ENCODE measurements around the gene RNLS.

RNLS gene

DNA sequence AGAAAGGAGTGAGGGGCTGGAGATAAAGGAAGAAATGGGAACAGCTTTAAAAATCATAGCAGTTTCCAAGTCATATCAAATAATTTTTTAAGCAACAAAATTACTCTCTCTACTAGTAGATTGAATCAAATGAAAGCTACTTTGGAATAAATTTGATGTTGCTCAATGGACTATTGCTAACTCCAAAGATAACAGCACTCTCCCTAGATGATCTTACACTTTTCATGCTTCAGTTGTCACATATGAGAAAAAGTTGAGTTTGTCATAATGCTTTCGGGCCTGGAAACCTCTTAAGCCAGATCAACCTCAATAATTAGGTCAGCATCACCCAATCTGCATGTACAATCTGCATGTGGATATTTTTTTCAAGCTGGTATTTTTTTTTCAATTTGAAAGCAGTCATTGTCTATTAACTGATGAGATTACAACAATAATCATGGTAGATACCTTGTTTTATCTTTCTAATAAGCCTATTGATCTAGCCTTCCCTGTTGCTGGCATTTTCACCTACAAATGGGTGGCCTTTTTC is 34.7 kb upstream of the RNLS start:
- TF ChIP-seq, protein P1, sequence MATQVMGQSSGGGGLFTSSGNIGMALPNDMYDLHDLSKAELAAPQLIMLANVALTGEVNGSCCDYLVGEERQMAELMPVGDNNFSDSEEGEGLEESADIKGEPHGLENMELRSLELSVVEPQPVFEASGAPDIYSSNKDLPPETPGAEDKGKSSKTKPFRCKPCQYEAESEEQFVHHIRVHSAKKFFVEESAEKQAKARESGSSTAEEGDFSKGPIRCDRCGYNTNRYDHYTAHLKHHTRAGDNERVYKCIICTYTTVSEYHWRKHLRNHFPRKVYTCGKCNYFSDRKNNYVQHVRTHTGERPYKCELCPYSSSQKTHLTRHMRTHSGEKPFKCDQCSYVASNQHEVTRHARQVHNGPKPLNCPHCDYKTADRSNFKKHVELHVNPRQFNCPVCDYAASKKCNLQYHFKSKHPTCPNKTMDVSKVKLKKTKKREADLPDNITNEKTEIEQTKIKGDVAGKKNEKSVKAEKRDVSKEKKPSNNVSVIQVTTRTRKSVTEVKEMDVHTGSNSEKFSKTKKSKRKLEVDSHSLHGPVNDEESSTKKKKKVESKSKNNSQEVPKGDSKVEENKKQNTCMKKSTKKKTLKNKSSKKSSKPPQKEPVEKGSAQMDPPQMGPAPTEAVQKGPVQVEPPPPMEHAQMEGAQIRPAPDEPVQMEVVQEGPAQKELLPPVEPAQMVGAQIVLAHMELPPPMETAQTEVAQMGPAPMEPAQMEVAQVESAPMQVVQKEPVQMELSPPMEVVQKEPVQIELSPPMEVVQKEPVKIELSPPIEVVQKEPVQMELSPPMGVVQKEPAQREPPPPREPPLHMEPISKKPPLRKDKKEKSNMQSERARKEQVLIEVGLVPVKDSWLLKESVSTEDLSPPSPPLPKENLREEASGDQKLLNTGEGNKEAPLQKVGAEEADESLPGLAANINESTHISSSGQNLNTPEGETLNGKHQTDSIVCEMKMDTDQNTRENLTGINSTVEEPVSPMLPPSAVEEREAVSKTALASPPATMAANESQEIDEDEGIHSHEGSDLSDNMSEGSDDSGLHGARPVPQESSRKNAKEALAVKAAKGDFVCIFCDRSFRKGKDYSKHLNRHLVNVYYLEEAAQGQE (IDR thresholded peaks at IDR 0.05; ENCODE audit: insufficient read depth in 1 of 2, low read depth in 2 of 2, low read length in 2 of 2), result no peak
- no peak for TF ChIP-seq POLR2AphosphoS5 (IDR thresholded peaks at IDR 0.05; ENCODE audit: low read depth, low read length)
- TF ChIP-seq SIN3A (IDR thresholded peaks at IDR 0.05; ENCODE audit: borderline replicate concordance, insufficient read depth, low read length), result no peak
- TF ChIP-seq TAF1 (IDR thresholded peaks at IDR 0.05; ENCODE audit: borderline replicate concordance, insufficient read depth, low read length), result no peak
- TF ChIP-seq FOXP2 (optimal IDR thresholded peaks at IDR 0.05; ENCODE audit: borderline replicate concordance, extremely low read depth, extremely low read length, insufficient read depth), result no peak

DNA sequence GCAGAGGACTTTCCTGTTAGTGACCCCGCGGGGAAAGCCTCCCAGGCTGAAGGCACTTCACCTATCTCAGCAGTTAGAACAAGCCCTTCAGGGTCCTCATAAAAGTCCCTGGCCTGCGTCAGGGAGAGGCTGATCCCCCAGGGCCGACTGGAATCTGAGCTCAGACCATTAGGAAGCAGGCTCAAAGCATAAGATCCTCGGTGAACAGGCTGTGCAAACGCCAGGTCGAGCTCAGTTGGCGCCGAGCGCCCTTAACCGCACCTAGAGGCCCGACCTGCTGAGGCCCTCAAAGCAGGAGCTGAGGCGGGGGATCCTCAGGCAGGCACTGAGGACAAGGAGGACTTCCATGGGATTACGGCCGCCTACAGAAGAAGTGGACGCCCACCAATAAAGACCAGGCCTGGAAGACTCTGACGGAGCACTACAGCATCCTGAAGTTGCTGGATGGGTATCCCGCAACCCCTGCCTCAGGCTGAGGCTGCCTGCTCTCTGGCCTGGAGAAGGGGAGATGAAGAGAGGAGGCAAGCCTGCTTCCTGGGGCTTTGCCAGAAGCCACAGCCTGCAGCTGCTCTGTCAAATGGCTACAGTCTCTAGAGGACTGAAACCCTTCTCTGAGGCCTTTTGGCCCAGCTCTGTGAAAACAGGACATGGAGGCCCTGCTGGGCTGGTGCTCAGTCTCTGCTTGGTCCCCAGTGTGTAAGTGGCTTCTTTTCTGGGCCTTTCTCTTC is 33.3 kb upstream of the RNLS start:
- TF ChIP-seq FOXP2 (optimal IDR thresholded peaks at IDR 0.05; ENCODE audit: borderline replicate concordance, extremely low read depth, extremely low read length, insufficient read depth), result no peak
- no peak for TF ChIP-seq POLR2AphosphoS5 (IDR thresholded peaks at IDR 0.05; ENCODE audit: low read depth, low read length)
- TF ChIP-seq, protein P1 (IDR thresholded peaks at IDR 0.05; ENCODE audit: insufficient read depth in 1 of 2, low read depth in 2 of 2, low read length in 2 of 2), result no peak
- no peak for TF ChIP-seq TAF1 (IDR thresholded peaks at IDR 0.05; ENCODE audit: borderline replicate concordance, insufficient read depth, low read length)
- no peak for TF ChIP-seq SIN3A (IDR thresholded peaks at IDR 0.05; ENCODE audit: borderline replicate concordance, insufficient read depth, low read length)

DNA sequence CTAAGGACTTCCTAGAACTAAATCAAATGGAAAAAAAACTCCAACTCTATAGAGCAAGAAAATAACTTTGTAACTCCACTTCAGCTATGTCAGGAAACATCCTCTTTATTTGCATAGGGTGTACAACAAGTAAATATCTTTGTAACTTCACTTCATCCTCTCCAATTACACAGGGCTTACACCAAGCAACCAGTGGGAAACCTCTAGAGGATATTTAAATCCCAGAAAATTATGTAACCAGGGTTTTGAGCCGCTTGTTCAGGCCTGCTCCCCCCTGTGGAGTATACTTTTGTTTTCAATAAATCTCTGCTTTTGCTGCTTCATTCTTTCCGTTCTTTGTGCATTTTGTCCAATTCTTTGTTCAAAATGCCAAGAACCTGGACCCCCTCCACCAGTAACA is 25.7 kb upstream of the RNLS start:
- TF ChIP-seq, protein P1 (IDR thresholded peaks at IDR 0.05; ENCODE audit: insufficient read depth in 1 of 2, low read depth in 2 of 2, low read length in 2 of 2), result no peak
- TF ChIP-seq FOXP2 (optimal IDR thresholded peaks at IDR 0.05; ENCODE audit: borderline replicate concordance, extremely low read depth, extremely low read length, insufficient read depth) (no peak), POLR2AphosphoS5 (IDR thresholded peaks at IDR 0.05; ENCODE audit: low read depth, low read length) (no peak), SIN3A (IDR thresholded peaks at IDR 0.05; ENCODE audit: borderline replicate concordance, insufficient read depth, low read length) (no peak), TAF1 (IDR thresholded peaks at IDR 0.05; ENCODE audit: borderline replicate concordance, insufficient read depth, low read length) (no peak)

DNA sequence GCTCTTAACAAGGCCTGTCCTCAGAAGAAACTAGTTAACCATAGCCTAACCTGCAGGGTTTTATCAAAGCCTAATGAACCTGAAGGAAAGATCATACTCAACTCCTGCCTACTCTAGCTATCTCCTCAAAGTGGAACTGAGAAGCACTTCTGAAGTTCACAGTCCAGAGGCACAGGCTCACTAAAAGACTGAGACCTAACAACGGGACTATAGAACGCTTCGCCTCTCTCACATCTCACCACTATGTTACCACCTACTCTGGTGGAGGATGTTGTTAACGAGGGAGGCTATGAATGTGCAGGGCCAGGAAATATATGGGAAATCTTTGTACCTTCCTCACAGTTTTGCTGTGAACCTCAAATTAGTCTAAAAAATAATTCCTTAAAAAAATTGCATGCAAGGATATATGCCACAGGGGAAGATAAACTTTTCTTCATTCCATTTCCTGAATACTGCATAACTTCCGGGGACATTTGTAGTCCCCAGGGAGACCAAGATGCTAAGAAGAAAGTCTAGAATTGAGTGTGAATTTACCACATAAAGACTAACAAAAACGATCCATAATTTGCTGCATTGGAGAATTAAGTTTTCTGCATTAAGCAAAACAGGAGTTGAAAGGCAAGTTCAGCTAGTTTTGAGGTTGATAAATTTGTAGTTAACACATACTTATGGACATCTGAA is 25.1 kb upstream of the RNLS start:
- TF ChIP-seq, protein P1 (IDR thresholded peaks at IDR 0.05; ENCODE audit: insufficient read depth in 1 of 2, low read depth in 2 of 2, low read length in 2 of 2), result no peak
- TF ChIP-seq SIN3A (IDR thresholded peaks at IDR 0.05; ENCODE audit: borderline replicate concordance, insufficient read depth, low read length), result no peak
- TF ChIP-seq POLR2AphosphoS5 (IDR thresholded peaks at IDR 0.05; ENCODE audit: low read depth, low read length), result no peak
- no peak for TF ChIP-seq FOXP2 (optimal IDR thresholded peaks at IDR 0.05; ENCODE audit: borderline replicate concordance, extremely low read depth, extremely low read length, insufficient read depth)
- TF ChIP-seq TAF1 (IDR thresholded peaks at IDR 0.05; ENCODE audit: borderline replicate concordance, insufficient read depth, low read length), result no peak

Data from PFSK-1 (cell line).